Subcutaneous abdominal adipose tissue (tissue), 5 donors: ENCODE results near the gene AUNIP.

Experiments
- H3K27ac ChIP-seq: one replicate; pipeline ENCODE4 v1.7.0; 2013; ENCODE audit warnings: low read depth, mild to moderate bottlenecking, inconsistent platforms, low read length, moderate library complexity
- H3K27me3 ChIP-seq, 5 donors: one replicate each; pipeline ENCODE4 v1.7.0; 2013; ENCODE audit warnings: low read length in 5 of 5, inconsistent platforms in 1 of 5; ENCODE audit not compliant: control insufficient read depth in 5 of 5, insufficient read depth in 4 of 5
- H3K36me3 ChIP-seq, 5 donors: one replicate each; pipeline ENCODE4 v1.7.0; 2013; ENCODE audit warnings: low read length in 5 of 5; ENCODE audit not compliant: control insufficient read depth in 5 of 5, insufficient read depth in 5 of 5
- H3K4me1 ChIP-seq, 5 donors: one replicate each; pipeline ENCODE4 v1.7.0; 2013; ENCODE audit warnings: low read length in 5 of 5, mild to moderate bottlenecking in 3 of 5, moderate library complexity in 1 of 5; ENCODE audit not compliant: control insufficient read depth in 5 of 5, insufficient read depth in 5 of 5
- H3K4me3 ChIP-seq, 5 donors: one replicate each; pipeline ENCODE4 v1.7.0; 2013; ENCODE audit warnings: low read length in 5 of 5, low read depth in 1 of 5
- H3K9ac ChIP-seq, 5 donors: one replicate each; pipeline ENCODE4 v1.7.0; 2013; ENCODE audit warnings: low read length in 5 of 5, mild to moderate bottlenecking in 4 of 5, moderate library complexity in 3 of 5
- H3K9me3 ChIP-seq, 5 donors: one replicate each; pipeline ENCODE4 v1.7.0; 2013; ENCODE audit warnings: low read length in 5 of 5; ENCODE audit not compliant: control insufficient read depth in 5 of 5
- donor health status: healthy.
- donor health status: healthy.
- donor health status: healthy.
- donor health status: healthy.
- donor health status: healthy.

Gene AUNIP

DNA sequence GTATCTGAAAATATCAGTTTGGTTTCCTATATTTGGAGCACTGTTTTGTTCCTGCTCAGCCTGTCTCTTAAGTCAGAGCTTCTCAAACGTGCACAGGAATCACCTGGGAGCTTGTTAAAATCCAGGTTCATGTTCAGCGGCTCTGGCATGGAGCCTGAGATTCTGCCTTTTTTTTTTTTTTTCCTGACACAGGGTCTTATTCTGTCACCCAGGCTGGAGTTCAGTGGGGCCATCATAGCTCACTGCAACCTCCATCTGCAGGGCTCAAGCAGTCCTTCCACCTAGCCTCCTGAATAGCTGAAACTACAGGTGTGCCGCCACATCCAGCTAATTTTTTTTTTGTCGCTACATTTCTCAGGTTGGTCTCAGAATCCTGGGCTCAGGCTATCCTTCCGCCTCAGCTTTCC is 71.5 kb downstream of the AUNIP start:
- no peak overlapping the region for H3K27ac ChIP-seq
- H3K27me3 ChIP-seq: peaks cover 0 to 3% (median 0%) of the 10 kb centered on the region in 5 donors
- no peak overlapping the region for H3K4me3 ChIP-seq
- peaks cover 0 to 30% (median 8%) of the 10 kb centered on the region in 5 donors for H3K36me3 ChIP-seq
- H3K4me1 ChIP-seq: peaks cover 0 to 12% (median 8%) of the 10 kb centered on the region in 5 donors
- H3K9me3 ChIP-seq: no peaks in the 10 kb centered on the region
- no peak overlapping the region for H3K9ac ChIP-seq

DNA sequence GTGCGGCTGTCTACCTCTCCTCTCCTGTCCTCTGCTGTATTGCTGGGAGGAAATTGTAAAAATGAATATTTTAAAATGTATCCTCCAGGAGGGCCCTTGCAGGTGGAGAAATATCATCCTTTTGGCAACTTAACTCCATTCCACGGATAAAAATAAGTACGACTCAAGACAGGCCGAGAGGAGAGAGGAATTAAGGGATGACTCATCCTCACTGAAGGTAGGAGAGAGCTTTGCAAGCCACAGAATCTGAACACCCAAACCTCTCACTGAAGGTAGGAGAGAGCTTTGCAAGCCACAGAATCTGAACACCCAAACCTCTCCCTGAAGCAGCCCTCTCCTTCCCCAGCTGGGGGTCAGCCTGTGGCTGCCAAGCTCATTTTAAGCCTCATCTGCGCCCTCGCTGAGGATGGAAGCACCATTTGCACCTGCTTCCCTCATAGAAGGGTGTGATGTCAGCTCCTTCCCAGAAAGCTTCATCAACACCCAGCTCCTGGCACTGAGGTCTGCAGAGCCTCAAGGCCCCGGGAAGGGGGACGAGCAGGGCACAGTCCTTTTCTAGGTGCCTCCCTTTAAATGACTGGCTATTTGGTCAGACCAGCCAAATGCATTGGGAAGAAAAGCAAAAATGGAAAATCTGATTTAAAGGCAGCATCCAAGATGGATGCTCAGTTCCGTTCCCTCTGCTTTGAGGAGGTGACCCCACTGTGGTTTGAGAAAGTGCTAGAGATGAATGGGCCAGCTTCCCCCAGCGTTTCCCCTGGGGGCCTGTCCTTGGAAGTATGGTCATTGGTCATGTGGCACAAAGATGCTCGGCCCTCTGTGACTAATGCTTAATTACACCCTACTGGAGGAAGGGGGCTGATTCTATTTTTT is 72.1 kb downstream of the AUNIP start:
- H3K9ac ChIP-seq: no peak overlapping the region
- H3K4me1 ChIP-seq: peaks cover 0 to 12% (median 8%) of the 10 kb centered on the region in 5 donors
- H3K27me3 ChIP-seq: peaks cover 0 to 3% (median 0%) of the 10 kb centered on the region in 5 donors
- peaks cover 0 to 36% (median 10%) of the 10 kb centered on the region in 5 donors for H3K36me3 ChIP-seq
- no peak overlapping the region for H3K4me3 ChIP-seq
- no peaks in the 10 kb centered on the region for H3K9me3 ChIP-seq
- no peak overlapping the region for H3K27ac ChIP-seq

DNA sequence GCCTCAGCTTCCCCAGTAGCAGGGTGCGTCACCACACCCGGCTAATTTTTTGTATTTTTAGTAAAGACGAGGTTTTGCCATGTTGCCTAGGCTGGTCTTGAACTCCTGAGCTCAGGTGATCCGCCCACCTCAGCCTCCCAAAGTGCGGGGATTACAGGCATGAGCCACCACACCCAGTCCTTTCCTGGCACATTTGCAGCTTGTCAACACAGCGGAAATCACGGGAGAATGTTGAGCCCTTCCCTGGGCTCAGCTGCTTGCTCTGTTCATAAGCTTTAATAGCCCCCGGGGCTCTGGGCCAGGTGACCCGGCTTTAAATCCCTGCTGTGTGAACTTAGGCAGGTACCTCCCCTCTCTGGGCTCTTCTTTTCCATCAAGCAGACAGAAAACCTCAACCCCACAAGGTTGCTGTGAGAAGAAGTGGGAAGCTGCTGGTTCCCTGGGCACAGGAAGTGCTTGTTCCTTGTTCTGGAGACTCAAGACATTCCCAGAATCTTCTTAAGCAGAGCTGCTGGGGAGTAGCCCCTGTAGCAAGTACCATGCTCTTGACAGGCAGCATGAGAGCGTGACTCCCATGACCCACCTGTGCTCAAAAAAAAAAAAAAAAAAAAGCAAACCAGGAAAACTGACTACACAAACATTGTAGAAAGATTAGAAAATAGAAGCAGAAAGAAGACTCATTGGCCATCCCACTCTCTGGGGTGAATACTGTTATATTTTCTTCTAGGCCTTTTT is 73.8 kb downstream of the AUNIP start:
- no peak overlapping the region for H3K4me3 ChIP-seq
- peaks cover 0 to 12% (median 8%) of the 10 kb centered on the region in 5 donors for H3K4me1 ChIP-seq
- H3K27me3 ChIP-seq: peaks cover 0 to 3% (median 0%) of the 10 kb centered on the region in 5 donors
- no peak overlapping the region for H3K27ac ChIP-seq
- H3K9ac ChIP-seq: no peak overlapping the region
- no peaks in the 10 kb centered on the region for H3K9me3 ChIP-seq
- peaks cover 0 to 35% (median 12%) of the 10 kb centered on the region in 5 donors for H3K36me3 ChIP-seq

DNA sequence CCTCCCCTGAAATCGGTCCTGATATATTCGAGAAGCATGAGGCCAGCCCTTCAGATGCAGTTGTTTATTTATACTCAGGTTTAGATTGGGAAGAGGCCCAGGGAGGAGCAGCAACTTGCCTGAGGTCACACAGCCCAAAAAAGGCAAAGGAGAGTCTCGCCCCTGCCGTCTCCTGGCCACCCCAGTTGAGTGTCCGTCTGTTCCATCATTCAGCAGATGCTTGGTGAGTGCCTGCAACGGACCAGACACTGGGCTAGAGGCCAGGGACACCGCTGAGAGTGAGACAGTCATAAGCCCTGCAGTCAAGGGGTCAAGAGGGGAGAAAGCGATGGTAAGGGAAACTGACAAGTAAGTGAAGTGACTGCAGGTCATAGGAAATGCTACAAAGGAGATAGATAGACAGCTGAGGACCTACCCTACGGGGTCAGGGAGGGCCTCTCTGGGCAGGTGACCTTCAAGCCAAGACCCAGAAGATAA is 74.6 kb downstream of the AUNIP start:
- Histone ChIP-seq H3K9me3 (no peaks in the 10 kb centered on the region), H3K9ac (no peak overlapping the region), H3K27me3 (peaks cover 0 to 3% (median 0%) of the 10 kb centered on the region in 5 donors), H3K36me3 (peaks cover 0 to 33% (median 12%) of the 10 kb centered on the region in 5 donors), H3K4me1 (peaks cover 0 to 12% (median 8%) of the 10 kb centered on the region in 5 donors), H3K4me3 (no peak overlapping the region), H3K27ac (no peak overlapping the region)
